ENCODE data around the gene LMF2. TPM values are rescaled to one million over a fixed set of nuclear protein-coding genes. Genes with fewer than 3 reads are reported as not detected.

The LMF2 gene
- total RNA-seq, 1 experiment from 2014 or later: 42.4 TPM

GRCh38 chr22:50471197-50471847 lies 36.2 kb downstream of the LMF2 start:
- CTCF ChIA-PET: interaction anchor here (0.6 kb wide), 1 partner anchor 54 kb away, joined by 3 read pairs; the partner anchor contains the start of gene SCO2
- Histone ChIP-seq H3K27me3 (ENCODE audit: low read length) (no peaks in the 10 kb centered on the region), H3K9ac (ENCODE audit: low read length) (no peak overlapping the region), H4K20me1 (ENCODE audit: low read length) (peaks cover 48% of the 10 kb centered on the region), H3K4me3 (ENCODE audit: low read length) (no peak overlapping the region), H3K9me3 (ENCODE audit: low read length) (no peaks in the 10 kb centered on the region), H3F3A (ENCODE audit: low read length, unreplicated experiment) (no peaks in the 10 kb centered on the region), H3K36me3 (ENCODE audit: low read depth, low read length) (no peaks in the 10 kb centered on the region; the same call in none of the 2 replicates), H3K27ac (ENCODE audit: low read length) (no peak overlapping the region), H3K4me1 (ENCODE audit: insufficient read depth, low read length) (peaks cover 32% of the 10 kb centered on the region), H3K4me2 (ENCODE audit: low read length) (no peak overlapping the region), H2AFZ (ENCODE audit: low read length) (no peak overlapping the region), H3K79me2 (ENCODE audit: low read length) (peaks cover 58% of the 10 kb centered on the region), H3K9me2 (replicated peaks; ENCODE audit: low read length) (no peaks in the 10 kb centered on the region)
- POLR2A ChIA-PET (ENCODE audit: unreplicated experiment): no interaction called here
- TF ChIP-seq CTCF (conservative IDR thresholded peaks at IDR 0.05; ENCODE audit: low read depth, low read length): no peak
- no peak for TF ChIP-seq EZH2phosphoT487 (IDR thresholded peaks at IDR 0.05; ENCODE audit: borderline replicate concordance, low read length)
- TF ChIP-seq EZH2 (IDR thresholded peaks at IDR 0.05; ENCODE audit: low read length, unreplicated experiment): no peak
- BruUV-seq (replicated peaks): no TSS peak
- ATAC-seq (no peak), DNase-seq (no peak)
- intact Hi-C loops (cut with micrococcal nuclease): no loop called here

- Histone ChIP-seq H3K79me2 (ENCODE audit: low read length) (peaks cover 58% of the 10 kb centered on the region), H3K9ac (ENCODE audit: low read length) (no peak overlapping the region), H3K4me2 (ENCODE audit: low read length) (peak overlapping the region; percentile 43), H3K4me1 (ENCODE audit: insufficient read depth, low read length) (peaks cover 32% of the 10 kb centered on the region), H3K9me2 (replicated peaks; ENCODE audit: low read length) (no peaks in the 10 kb centered on the region), H3K27me3 (ENCODE audit: low read length) (no peaks in the 10 kb centered on the region), H3F3A (ENCODE audit: low read length, unreplicated experiment) (no peaks in the 10 kb centered on the region), H3K9me3 (ENCODE audit: low read length) (no peaks in the 10 kb centered on the region), H3K4me3 (ENCODE audit: low read length) (no peak overlapping the region), H2AFZ (ENCODE audit: low read length) (no peak overlapping the region), H3K27ac (ENCODE audit: low read length) (0 out of 2 replicates have a peak overlapping the region, but pooled peaks have one; percentile 16), H3K36me3 (ENCODE audit: low read depth, low read length) (no peaks in the 10 kb centered on the region; the same call in none of the 2 replicates), H4K20me1 (ENCODE audit: low read length) (peaks cover 48% of the 10 kb centered on the region)
- DNase-seq (no peak), ATAC-seq (no peak)
- ChIA-PET CTCF (no interaction called here), POLR2A (ENCODE audit: unreplicated experiment) (no interaction called here)
- TF ChIP-seq EZH2 (IDR thresholded peaks at IDR 0.05; ENCODE audit: low read length, unreplicated experiment): no peak
- intact Hi-C loops (cut with micrococcal nuclease): no loop called here
- no TSS peak for BruUV-seq (replicated peaks)
These were observed 37.0 kb downstream of the LMF2 start for GRCh38 chr22:50470491-50470890.

- H3K9ac ChIP-seq (ENCODE audit: low read length): no peak overlapping the region
- DNase-seq (peak; percentile 64), ATAC-seq (peak; percentile 74)
- no peak overlapping the region for H2AFZ ChIP-seq (ENCODE audit: low read length)
- TF ChIP-seq EZH2 (IDR thresholded peaks at IDR 0.05; ENCODE audit: low read length, unreplicated experiment) (no peak), CTCF (conservative IDR thresholded peaks at IDR 0.05; ENCODE audit: low read depth, low read length) (no peak), EZH2phosphoT487 (IDR thresholded peaks at IDR 0.05; ENCODE audit: borderline replicate concordance, low read length) (no peak)
- H3K79me2 ChIP-seq (ENCODE audit: low read length): peaks cover 58% of the 10 kb centered on the region
- ChIA-PET POLR2A (ENCODE audit: unreplicated experiment) (interaction anchor here (0.6 kb wide), 1 partner anchor 38 kb away, joined by 5 read pairs; the partner anchor contains the start of genes LMF2 and NCAPH2), CTCF (no interaction called here)
- no peaks in the 10 kb centered on the region for H3K27me3 ChIP-seq (ENCODE audit: low read length)
- no TSS peak for BruUV-seq (replicated peaks)
- H3K4me1 ChIP-seq (ENCODE audit: insufficient read depth, low read length): peaks cover 28% of the 10 kb centered on the region
- H4K20me1 ChIP-seq (ENCODE audit: low read length): peaks cover 48% of the 10 kb centered on the region
- H3K27ac ChIP-seq (ENCODE audit: low read length): 0 out of 2 replicates have a peak overlapping the region, but pooled peaks have one; percentile 16
- no peaks in the 10 kb centered on the region for H3K9me2 ChIP-seq (replicated peaks; ENCODE audit: low read length)
- H3K4me3 ChIP-seq (ENCODE audit: low read length): no peak overlapping the region
- peak overlapping the region; percentile 43 for H3K4me2 ChIP-seq (ENCODE audit: low read length)
- H3F3A ChIP-seq (ENCODE audit: low read length, unreplicated experiment): no peaks in the 10 kb centered on the region
- H3K36me3 ChIP-seq (ENCODE audit: low read depth, low read length): no peaks in the 10 kb centered on the region; the same call in none of the 2 replicates
- H3K9me3 ChIP-seq (ENCODE audit: low read length): no peaks in the 10 kb centered on the region
- intact Hi-C loops (cut with micrococcal nuclease): no loop called here
These were observed 37.9 kb downstream of the LMF2 start for GRCh38 chr22:50469377-50470305.
